IPS DF 4.7 (cell line): ENCODE results near the gene ANO1.

Source experiments
- DNase-seq: peaks from one replicate; pipeline ENCODE4 v3.0.0-alpha.2; 2013; ENCODE audit warnings: low spot score; ENCODE audit errors: extremely low read depth

Gene ANO1

GRCh38 chr11:70095541-70096252 is 17.6 kb downstream of the ANO1 start:
- no peak for DNase-seq

- DNase-seq = no peak
These were observed 19.9 kb downstream of the ANO1 start for GRCh38 chr11:70097783-70098563.

GRCh38 chr11:70098936-70099335 is 20.8 kb downstream of the ANO1 start:
- DNase-seq = no peak

- no peak for DNase-seq
These were observed 21.6 kb downstream of the ANO1 start for GRCh38 chr11:70099578-70100279.

GRCh38 chr11:70100280-70100603 is 22.1 kb downstream of the ANO1 start:
- DNase-seq = no peak

GRCh38 chr11:70100791-70101190 is 22.7 kb downstream of the ANO1 start:
- DNase-seq = no peak

GRCh38 chr11:70103256-70103975 is 25.3 kb downstream of the ANO1 start:
- no peak for DNase-seq

GRCh38 chr11:70104419-70104818 is 26.3 kb downstream of the ANO1 start:
- DNase-seq = no peak

GRCh38 chr11:70104961-70105360 is 26.8 kb downstream of the ANO1 start:
- no peak for DNase-seq

GRCh38 chr11:70105369-70105754 is 27.2 kb downstream of the ANO1 start:
- no peak for DNase-seq

- no peak for DNase-seq
These were observed 27.8 kb downstream of the ANO1 start for GRCh38 chr11:70105755-70106571.

- DNase-seq = no peak
These were observed 28.6 kb downstream of the ANO1 start for GRCh38 chr11:70106757-70107156.

GRCh38 chr11:70107191-70107590 is 29.1 kb downstream of the ANO1 start:
- DNase-seq = no peak

GRCh38 chr11:70107756-70108155 is 29.6 kb downstream of the ANO1 start:
- DNase-seq = no peak

GRCh38 chr11:70108250-70108649 is 30.1 kb downstream of the ANO1 start:
- no peak for DNase-seq

GRCh38 chr11:70109006-70109405 is 30.9 kb downstream of the ANO1 start:
- no peak for DNase-seq

- no peak for DNase-seq
These were observed 31.8 kb downstream of the ANO1 start for GRCh38 chr11:70109903-70110302.

GRCh38 chr11:70110538-70111055 is 32.5 kb downstream of the ANO1 start:
- DNase-seq = no peak

GRCh38 chr11:70111269-70112016 is 33.3 kb downstream of the ANO1 start:
- no peak for DNase-seq

- DNase-seq = no peak
These were observed 33.9 kb downstream of the ANO1 start for GRCh38 chr11:70112017-70112434.
